H9 (cell line): ENCODE results near the gene KDM3A. TPM values are rescaled to one million over a fixed set of nuclear protein-coding genes. Genes with fewer than 3 reads are reported as not detected.

Source experiments
- DNase-seq: peaks from one replicate; pipeline ENCODE4 v3.0.0-alpha.2; 2017
- H2AFZ ChIP-seq: one replicate; pipeline ENCODE4 v1.6.1; 2013; ENCODE audit warnings: mild to moderate bottlenecking, low read length, control low read depth, moderate library complexity
- H2AK5ac ChIP-seq: 2 replicates; pipeline ENCODE4 v1.6.1; 2013; ENCODE audit warnings: low read length, control low read depth, mixed read lengths; ENCODE audit not compliant: insufficient read length
- H2BK120ac ChIP-seq: one replicate; pipeline ENCODE4 v1.6.1; 2013; ENCODE audit warnings: low read depth, mild to moderate bottlenecking, low read length, control low read depth, inconsistent platforms; ENCODE audit not compliant: poor library complexity, severe bottlenecking
- H2BK12ac ChIP-seq: 2 replicates; pipeline ENCODE4 v1.6.1; 2013; ENCODE audit warnings: low read length, control low read depth, mixed read lengths, low read depth; ENCODE audit not compliant: insufficient read length
- H2BK15ac ChIP-seq: 2 replicates; pipeline ENCODE4 v1.6.1; 2013; ENCODE audit warnings: low read depth, low read length, control low read depth
- H2BK20ac ChIP-seq: one replicate; pipeline ENCODE4 v1.6.1; 2013; ENCODE audit warnings: low read depth, mild to moderate bottlenecking, low read length, control low read depth, inconsistent platforms; ENCODE audit not compliant: poor library complexity, severe bottlenecking
- H2BK5ac ChIP-seq: 2 replicates; pipeline ENCODE4 v1.6.1; 2013; ENCODE audit warnings: low read length, control low read depth, mixed read lengths; ENCODE audit not compliant: insufficient read length
- H3K14ac ChIP-seq: 2 replicates; pipeline ENCODE4 v1.6.1; 2013; ENCODE audit warnings: low read length, control low read depth; ENCODE audit not compliant: insufficient read depth
- H3K18ac ChIP-seq: 2 replicates; pipeline ENCODE4 v1.6.1; 2013; ENCODE audit warnings: low read depth, mild to moderate bottlenecking, mixed read lengths, low read length, control low read depth; ENCODE audit not compliant: insufficient read length
- H3K23ac ChIP-seq: 2 replicates; pipeline ENCODE4 v1.6.1; 2013; ENCODE audit warnings: low read length, control low read depth, mixed read lengths, low read depth; ENCODE audit not compliant: insufficient read length
- H3K23me2 ChIP-seq: 2 replicates; pipeline ENCODE4 v1.6.1; 2013; ENCODE audit warnings: low read depth, mild to moderate bottlenecking, mixed read lengths, low read length, control low read depth; ENCODE audit not compliant: insufficient read length, poor library complexity, severe bottlenecking
- H3K27ac ChIP-seq: 2 replicates; pipeline ENCODE4 v1.5.1; 2013; ENCODE audit warnings: low read length, control low read depth, mixed read lengths, low read depth; ENCODE audit not compliant: insufficient read length
- H3K27me3 ChIP-seq: 2 replicates; pipeline ENCODE4 v1.6.1; 2013; ENCODE audit warnings: low read length, control low read depth, inconsistent platforms; ENCODE audit not compliant: insufficient read depth
- H3K4ac ChIP-seq: 2 replicates; pipeline ENCODE4 v1.6.1; 2013; ENCODE audit warnings: low read depth, mild to moderate bottlenecking, control low read depth, inconsistent platforms, low read length, moderate library complexity
- H3K4me1 ChIP-seq: 2 replicates; pipeline ENCODE4 v1.6.1; 2013; ENCODE audit warnings: low read length, control low read depth, inconsistent platforms; ENCODE audit not compliant: insufficient read depth
- H3K4me2 ChIP-seq: 2 replicates; pipeline ENCODE4 v1.6.1; 2013; ENCODE audit warnings: low read length, control low read depth, mixed read lengths; ENCODE audit not compliant: insufficient read length, insufficient read depth
- H3K56ac ChIP-seq: 2 replicates; pipeline ENCODE4 v1.6.1; 2013; ENCODE audit warnings: low read depth, mild to moderate bottlenecking, mixed read lengths, low read length, control low read depth; ENCODE audit not compliant: insufficient read length
- H3K79me1 ChIP-seq: 2 replicates; pipeline ENCODE4 v1.6.1; 2013; ENCODE audit warnings: low read depth, mild to moderate bottlenecking, moderate library complexity, low read length, control low read depth, inconsistent platforms; ENCODE audit not compliant: insufficient read depth, poor library complexity, severe bottlenecking
- H3K79me2 ChIP-seq: 2 replicates; pipeline ENCODE4 v1.6.1; 2013; ENCODE audit warnings: low read length, control low read depth, inconsistent platforms; ENCODE audit not compliant: insufficient read depth
- H3K9ac ChIP-seq: 2 replicates; pipeline ENCODE4 v1.6.1; 2013; ENCODE audit warnings: low read length, control low read depth, mixed read lengths; ENCODE audit not compliant: insufficient read length; ENCODE audit errors: extremely low read depth
- H3K9me3 ChIP-seq: one replicate; pipeline ENCODE4 v1.6.1; 2013; ENCODE audit warnings: low read depth, low read length, inconsistent platforms; ENCODE audit not compliant: control insufficient read depth
- H3T11ph ChIP-seq: one replicate; pipeline ENCODE4 v1.6.1; 2013; ENCODE audit warnings: mild to moderate bottlenecking, low read length, control low read depth, inconsistent platforms
- H4K20me1 ChIP-seq: one replicate; pipeline ENCODE4 v1.6.1; 2013; ENCODE audit not compliant: control insufficient read depth, insufficient read length, insufficient read depth
- H4K5ac ChIP-seq: 2 replicates; pipeline ENCODE4 v1.6.1; 2013; ENCODE audit warnings: low read depth, mild to moderate bottlenecking, mixed read lengths, low read length, control low read depth; ENCODE audit not compliant: insufficient read length
- H4K8ac ChIP-seq: replicated peaks from 2 replicates; pipeline ENCODE4 v1.6.1; 2013; ENCODE audit warnings: low read length, control low read depth, mixed read lengths, low read depth; ENCODE audit not compliant: insufficient read length
- H4K91ac ChIP-seq: 2 replicates; pipeline ENCODE4 v1.6.1; 2013; ENCODE audit warnings: low read depth, mild to moderate bottlenecking, moderate library complexity, mixed read lengths, low read length, control low read depth; ENCODE audit not compliant: insufficient read length
- H3K27ac Mint-ChIP-seq, 3 experiments: 2 replicates in 2 of 3; 3 replicates in 1 of 3; pipeline ENCODE4 v1.8.0; 2020 to 2021; ENCODE audit warnings: mixed read lengths in 3 of 3, mild to moderate bottlenecking in 1 of 3, moderate library complexity in 1 of 3
- H3K27me3 Mint-ChIP-seq: 2 replicates; pipeline ENCODE4 v1.8.0; 2021; ENCODE audit warnings: low read depth, mild to moderate bottlenecking, moderate library complexity, mixed read lengths
- H3K36me3 Mint-ChIP-seq, 3 experiments: 2 replicates in 2 of 3; 3 replicates in 1 of 3; pipeline ENCODE4 v1.8.0; 2020 to 2021; ENCODE audit warnings: low read depth in 3 of 3, mixed read lengths in 3 of 3; ENCODE audit not compliant: insufficient read depth in 1 of 3
- H3K4me1 Mint-ChIP-seq, 2 experiments: 2 replicates each; pipeline ENCODE4 v1.8.0; 2020; ENCODE audit warnings: mixed read lengths in 2 of 2
- H3K4me3 Mint-ChIP-seq, 2 experiments: 2 replicates in 1 of 2; 3 replicates in 1 of 2; pipeline ENCODE4 v1.8.0; 2020 to 2021; ENCODE audit warnings: mild to moderate bottlenecking in 2 of 2, mixed read lengths in 2 of 2, moderate library complexity in 1 of 2
- H3K9me3 Mint-ChIP-seq, 2 experiments: 2 replicates in 1 of 2; 3 replicates in 1 of 2; pipeline ENCODE4 v1.8.0; 2020; ENCODE audit warnings: mild to moderate bottlenecking in 2 of 2, mixed read lengths in 2 of 2, moderate library complexity in 1 of 2
- CTCF ChIP-seq: fragments of 200-600 bp; sonication (generic); conservative IDR thresholded peaks from 3 replicates; pipeline ENCODE4 v1.8.0; 2021; ENCODE audit warnings: antibody characterized with exemption, mild to moderate bottlenecking
- WGBS: extraction: QIAGEN DNeasy Blood & Tissue Kit; methylation state at CpG from one replicate; pipeline ENCODE4 v1.1.7; 2013; ENCODE audit warnings: missing lambda C conversion rate, low lambda C conversion rate, mixed read lengths; ENCODE audit not compliant: insufficient read length; ENCODE audit errors: extremely low coverage; 5-methylcytosine and 5-hydroxymethylcytosine counted together
- total RNA-seq: library from RNA; stranded (reverse); gene quantifications from 2 replicates; pipeline ENCODE4 v1.2.1, GENCODE V29; 2021

KDM3A gene
- total RNA-seq, 1 experiment from 2014 or later, result 28.1 TPM

GRCh38 chr2:86470890-86471289, 29.7 kb downstream of the KDM3A start:
- Histone ChIP-seq H4K8ac (no peak overlapping the region), H3K79me2 (no peaks in the 10 kb centered on the region), H4K5ac (no peak overlapping the region), H3K27me3 (no peaks in the 10 kb centered on the region), H3K9me3 (no peaks in the 10 kb centered on the region), H3K4me1 (no peaks in the 10 kb centered on the region), H2AFZ (no peak overlapping the region), H3K23ac (no peak overlapping the region), H2AK5ac (no peak overlapping the region), H2BK120ac (no peak overlapping the region), H2BK20ac (no peak overlapping the region), H2BK5ac (no peak overlapping the region), H3K56ac (no peak overlapping the region), H4K20me1 (no peaks in the 10 kb centered on the region), H3K27ac (no peak overlapping the region), H3K9ac (no peak overlapping the region), H3K18ac (no peak overlapping the region), H2BK15ac (no peak overlapping the region), H2BK12ac (no peak overlapping the region), H3K4me2 (no peak overlapping the region), H3K23me2 (no peaks in the 10 kb centered on the region), H4K91ac (no peak overlapping the region), H3K79me1 (no peaks in the 10 kb centered on the region), H3T11ph (no peak overlapping the region), H3K14ac (no peak overlapping the region), H3K4ac (no peak overlapping the region)
- Mint-ChIP-seq H3K4me3 (no peak overlapping the region), H3K27ac (no peak overlapping the region), H3K9me3 (no peaks in the 10 kb centered on the region), H3K4me1 (peaks cover 4 to 6% of the 10 kb centered on the region in 2 experiments), H3K36me3 (peaks cover 12 to 58% (median 58%) of the 10 kb centered on the region in 3 experiments; a peak in 5 of 7 replicates), H3K27me3 (no peaks in the 10 kb centered on the region)
- WGBS, result no CpG with 5 or more reads among the region's 1 CpG
- DNase-seq, result no peak
- TF ChIP-seq CTCF, result no peak
